UCSD-AML1 (cell line): ENCODE results near the gene PDE4A.
"Not testable (repeated sequence)": the region's sequence is repeated elsewhere in the genome, so short reads cannot be mapped to it uniquely, and the experiment has no call there.

Experiments used
- DNase-seq: peaks from one replicate; lab custom pipeline; 2025; ENCODE audit not compliant: unreplicated experiment; lab: John Stamatoyannopoulos, UW

The PDE4A gene

GRCh38 chr19:10424011-10424637 lies 3.8 kb downstream of the PDE4A start:
- DNase-seq: peak; percentile 84

GRCh38 chr19:10427169-10427568 lies 6.8 kb downstream of the PDE4A start:
- DNase-seq: no peak

GRCh38 chr19:10428996-10429381 lies 8.7 kb downstream of the PDE4A start:
- DNase-seq: no peak

- no peak for DNase-seq
Observed at GRCh38 chr19:10430505-10431253, 10.3 kb downstream of the PDE4A start.

GRCh38 chr19:10431254-10431942 lies 11.1 kb downstream of the PDE4A start:
- DNase-seq: no peak

GRCh38 chr19:10431943-10432735 lies 11.8 kb downstream of the PDE4A start:
- DNase-seq: no peak

GRCh38 chr19:10432736-10433130 lies 12.4 kb downstream of the PDE4A start:
- no peak for DNase-seq

- no peak for DNase-seq
Observed at GRCh38 chr19:10433131-10433536, 12.8 kb downstream of the PDE4A start.

- no peak for DNase-seq
Observed at GRCh38 chr19:10439588-10439987, 19.2 kb downstream of the PDE4A start.

GRCh38 chr19:10442698-10443097 lies 22.4 kb downstream of the PDE4A start:
- DNase-seq: no peak

- DNase-seq: no peak
Observed at GRCh38 chr19:10449037-10449436, 28.7 kb downstream of the PDE4A start.

GRCh38 chr19:10450191-10450852 lies 30.0 kb downstream of the PDE4A start:
- no peak for DNase-seq

GRCh38 chr19:10450853-10451609 lies 30.7 kb downstream of the PDE4A start:
- DNase-seq: no peak

- no peak for DNase-seq
Observed at GRCh38 chr19:10452726-10453618, 32.6 kb downstream of the PDE4A start.

GRCh38 chr19:10453852-10454251 lies 33.5 kb downstream of the PDE4A start:
- DNase-seq: no peak

- no peak for DNase-seq
Observed at GRCh38 chr19:10454267-10454666, 33.9 kb downstream of the PDE4A start.

- DNase-seq: not testable (repeated sequence)
Observed at GRCh38 chr19:10458733-10459132, 38.4 kb downstream of the PDE4A start.

GRCh38 chr19:10460714-10461046 lies 40.3 kb downstream of the PDE4A start:
- no peak for DNase-seq
